Measurements from ENCODE around the gene TRAK1.

- TF ChIP-seq CTCF (IDR thresholded peaks at IDR 0.05) (no peak), NFYB (CRISPR knock-in tag; conservative IDR thresholded peaks at IDR 0.05; ENCODE audit: low read depth) (no peak), ATF2 (CRISPR knock-in tag; IDR thresholded peaks at IDR 0.05; ENCODE audit: borderline replicate concordance, low read depth) (no peak), TP53 (CRISPR knock-in tag; IDR thresholded peaks at IDR 0.05) (no peak)
Measured at GRCh38 chr3:42179110-42179725, 88.1 kb downstream of the TRAK1 start.
